ENCODE measurements around the gene SAMD7. TPM values are rescaled to one million over a fixed set of nuclear protein-coding genes. Genes with fewer than 3 reads are reported as not detected.

The SAMD7 gene
- total and polyA plus RNA-seq, 2 donors: not detected

DNA sequence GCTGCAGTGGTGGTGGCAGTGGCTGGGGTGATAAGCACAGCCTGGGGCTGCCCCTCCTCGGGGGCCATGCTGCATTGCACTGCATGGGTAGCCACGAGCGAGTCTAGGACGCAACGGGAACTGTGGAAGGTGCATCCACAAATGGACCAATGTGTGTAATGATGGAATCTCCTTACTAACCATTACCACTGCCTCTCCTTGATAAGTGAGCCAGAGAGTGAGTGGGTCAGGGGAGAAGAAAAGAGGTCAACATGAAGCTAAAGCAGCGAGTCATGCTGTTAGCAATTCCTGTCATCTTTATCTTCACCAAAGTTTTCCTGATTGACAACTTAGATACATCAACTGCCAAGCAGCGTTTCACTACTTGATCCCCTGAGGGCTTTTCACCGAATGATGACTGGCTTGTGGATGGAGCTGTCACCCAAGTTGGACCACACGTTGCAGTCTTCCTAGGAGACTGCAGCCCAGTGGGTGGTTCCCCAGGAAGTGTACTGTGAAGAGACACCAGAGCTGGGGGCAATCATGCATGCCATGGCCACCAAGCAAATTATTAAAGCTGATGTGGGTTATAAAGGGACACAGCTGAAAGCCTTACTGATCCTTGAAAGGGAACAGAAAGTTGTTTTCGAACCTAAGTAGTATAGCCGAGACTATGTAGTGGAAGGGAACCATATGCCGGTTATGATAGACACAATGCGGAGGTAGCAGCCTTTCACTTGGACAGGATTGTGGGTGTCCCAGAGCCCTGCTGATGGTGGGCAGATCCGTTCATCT is 20.6 kb downstream of the SAMD7 start:
- DNase-seq (ENCODE audit: extremely low spot score): no peak
- no peaks in the 10 kb centered on the region for H3K4me1 ChIP-seq (ENCODE audit: insufficient read depth)
- H3K36me3 ChIP-seq (ENCODE audit: insufficient read depth): no peaks in the 10 kb centered on the region
- H3K4me3 ChIP-seq (ENCODE audit: low read depth, low read length): no peak overlapping the region
- no peak overlapping the region for H3K27ac ChIP-seq (ENCODE audit: low read depth)
- 85% methylated on average over 14 of the region's 14 CpGs for WGBS

DNA sequence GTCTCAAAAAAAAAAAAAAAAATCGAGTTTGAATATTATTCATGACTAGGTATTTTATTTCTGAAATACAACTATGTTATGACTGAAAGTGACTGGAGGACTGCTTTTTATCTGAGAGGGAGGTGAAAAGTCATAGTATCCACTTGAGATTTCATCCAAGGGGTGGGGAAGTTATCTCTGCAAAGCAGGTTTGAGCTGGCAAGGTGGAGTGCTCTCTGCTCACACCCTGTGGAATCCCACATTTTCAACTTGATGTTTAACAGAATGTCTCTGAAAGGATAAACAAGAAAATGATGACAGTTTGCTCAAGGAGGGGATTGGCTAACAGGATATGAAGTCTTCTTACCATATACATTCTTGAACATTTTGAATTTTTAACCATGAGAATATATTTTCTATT is 27.9 kb downstream of the SAMD7 start:
- no peak for DNase-seq (ENCODE audit: extremely low spot score)
- H3K27ac ChIP-seq (ENCODE audit: low read depth): no peak overlapping the region
- WGBS: 54% methylated on average over 1 of the region's 1 CpG
- H3K4me3 ChIP-seq (ENCODE audit: low read depth, low read length): no peak overlapping the region
- no peaks in the 10 kb centered on the region for H3K4me1 ChIP-seq (ENCODE audit: insufficient read depth)
- no peaks in the 10 kb centered on the region for H3K36me3 ChIP-seq (ENCODE audit: insufficient read depth)

DNA sequence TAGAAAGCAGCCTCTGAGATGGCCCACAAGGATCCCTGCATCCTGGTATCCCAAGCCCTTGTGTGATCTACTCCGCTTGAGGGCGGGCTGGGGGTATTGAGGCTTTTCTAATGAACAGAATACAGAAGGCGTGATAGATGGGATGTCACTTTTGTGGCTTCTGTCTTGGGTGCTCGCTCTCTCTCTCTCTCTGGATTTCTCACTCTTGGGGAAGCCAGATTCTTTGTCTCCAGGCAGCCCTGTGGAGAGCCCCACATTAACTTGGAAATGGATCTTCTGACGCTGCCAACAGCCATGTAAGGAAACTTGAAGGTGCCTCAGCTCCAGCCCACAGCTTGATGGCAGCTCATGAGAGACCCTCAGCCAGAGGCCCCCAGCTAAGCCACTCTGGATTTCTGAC is 28.4 kb downstream of the SAMD7 start:
- no peak for DNase-seq (ENCODE audit: extremely low spot score)
- Histone ChIP-seq H3K36me3 (ENCODE audit: insufficient read depth) (no peaks in the 10 kb centered on the region), H3K4me1 (ENCODE audit: insufficient read depth) (no peaks in the 10 kb centered on the region), H3K27ac (ENCODE audit: low read depth) (no peak overlapping the region), H3K4me3 (ENCODE audit: low read depth, low read length) (no peak overlapping the region)
- 77% methylated on average over 5 of the region's 5 CpGs for WGBS

DNA sequence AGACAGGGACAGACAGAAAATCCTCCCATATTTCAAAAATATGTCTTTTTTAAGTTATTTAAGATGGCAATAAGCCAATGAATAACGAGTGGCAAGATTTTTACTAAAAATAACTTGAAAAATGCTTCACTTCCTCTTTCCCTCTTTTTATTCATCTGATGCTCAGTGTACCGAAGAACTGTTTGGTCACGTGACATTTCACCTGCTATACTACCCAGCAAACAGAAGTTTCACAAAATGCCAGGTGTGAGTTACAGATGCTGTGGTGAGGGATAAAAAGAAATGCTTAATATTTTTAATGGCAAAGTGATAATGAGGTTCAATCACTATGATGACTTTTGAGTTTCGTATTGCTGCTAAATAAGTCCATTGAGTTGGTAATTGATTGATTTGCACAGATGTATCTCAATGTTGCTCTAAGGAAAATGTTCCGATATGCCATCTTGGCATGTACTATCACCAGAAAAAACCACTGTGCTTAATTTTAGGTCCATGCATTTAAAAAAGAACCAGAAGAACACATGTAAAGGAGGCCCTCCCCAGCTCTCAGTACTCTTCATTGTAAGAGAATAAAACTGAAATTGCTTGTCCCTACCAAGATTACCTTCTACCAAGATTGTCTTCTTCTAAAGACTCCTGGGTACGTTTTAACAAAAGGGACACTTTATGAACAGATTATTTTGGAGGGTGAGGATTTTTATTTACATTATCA is 29.3 kb downstream of the SAMD7 start:
- no peak for DNase-seq (ENCODE audit: extremely low spot score)
- no peak overlapping the region for H3K4me3 ChIP-seq (ENCODE audit: low read depth, low read length)
- H3K4me1 ChIP-seq (ENCODE audit: insufficient read depth): no peaks in the 10 kb centered on the region
- H3K27ac ChIP-seq (ENCODE audit: low read depth): no peak overlapping the region
- 69% methylated on average over 6 of the region's 6 CpGs for WGBS
- H3K36me3 ChIP-seq (ENCODE audit: insufficient read depth): no peaks in the 10 kb centered on the region

DNA sequence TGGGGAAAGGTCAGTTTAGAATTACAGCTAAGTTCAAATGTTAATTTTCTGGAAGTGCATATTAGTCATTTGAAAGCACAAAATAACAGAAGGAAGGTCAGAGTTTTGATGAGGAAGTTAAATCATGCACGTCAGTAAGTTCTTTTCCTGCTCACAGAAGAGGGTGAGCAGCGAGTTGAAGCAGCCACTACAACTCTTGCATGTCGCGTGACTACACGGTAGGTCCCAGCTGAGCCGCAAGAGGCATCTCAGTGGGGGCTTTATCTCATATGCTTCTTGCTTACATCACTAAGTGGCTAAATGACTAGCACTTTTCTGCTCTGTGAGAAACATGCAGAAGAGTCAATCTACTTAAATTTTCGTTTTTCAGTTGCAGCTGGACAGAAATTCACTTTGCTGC is 33.9 kb downstream of the SAMD7 start:
- Histone ChIP-seq H3K4me3 (ENCODE audit: low read depth, low read length) (no peak overlapping the region), H3K36me3 (ENCODE audit: insufficient read depth) (no peaks in the 10 kb centered on the region), H3K4me1 (ENCODE audit: insufficient read depth) (no peaks in the 10 kb centered on the region), H3K27ac (ENCODE audit: low read depth) (no peak overlapping the region)
- DNase-seq (ENCODE audit: extremely low spot score): no peak
- WGBS: 59% methylated on average over 7 of the region's 7 CpGs

DNA sequence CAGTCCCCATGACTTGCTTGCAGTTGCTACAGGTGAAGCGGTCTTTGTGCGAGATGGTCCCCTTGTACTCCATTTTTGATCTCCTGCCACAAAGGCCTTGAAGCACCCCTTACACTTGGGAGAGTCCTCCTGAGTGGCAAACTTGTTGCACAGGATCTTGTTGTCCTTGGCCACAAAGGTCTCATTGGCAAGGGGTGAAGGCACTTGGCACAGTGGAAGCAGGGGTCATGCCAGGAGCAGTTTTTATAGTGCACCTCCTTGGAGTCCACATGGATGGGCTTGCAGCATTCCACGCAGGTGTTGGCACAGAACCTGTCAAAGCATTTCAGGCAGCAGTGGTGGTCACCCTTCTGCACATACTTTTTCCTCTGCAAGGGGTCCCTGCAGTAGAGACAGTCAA is 35.0 kb downstream of the SAMD7 start:
- Histone ChIP-seq H3K4me1 (ENCODE audit: insufficient read depth) (no peaks in the 10 kb centered on the region), H3K36me3 (ENCODE audit: insufficient read depth) (no peaks in the 10 kb centered on the region), H3K4me3 (ENCODE audit: low read depth, low read length) (no peak overlapping the region), H3K27ac (ENCODE audit: low read depth) (no peak overlapping the region)
- no peak for DNase-seq (ENCODE audit: extremely low spot score)
- WGBS: 98% methylated on average over 3 of the region's 3 CpGs

DNA sequence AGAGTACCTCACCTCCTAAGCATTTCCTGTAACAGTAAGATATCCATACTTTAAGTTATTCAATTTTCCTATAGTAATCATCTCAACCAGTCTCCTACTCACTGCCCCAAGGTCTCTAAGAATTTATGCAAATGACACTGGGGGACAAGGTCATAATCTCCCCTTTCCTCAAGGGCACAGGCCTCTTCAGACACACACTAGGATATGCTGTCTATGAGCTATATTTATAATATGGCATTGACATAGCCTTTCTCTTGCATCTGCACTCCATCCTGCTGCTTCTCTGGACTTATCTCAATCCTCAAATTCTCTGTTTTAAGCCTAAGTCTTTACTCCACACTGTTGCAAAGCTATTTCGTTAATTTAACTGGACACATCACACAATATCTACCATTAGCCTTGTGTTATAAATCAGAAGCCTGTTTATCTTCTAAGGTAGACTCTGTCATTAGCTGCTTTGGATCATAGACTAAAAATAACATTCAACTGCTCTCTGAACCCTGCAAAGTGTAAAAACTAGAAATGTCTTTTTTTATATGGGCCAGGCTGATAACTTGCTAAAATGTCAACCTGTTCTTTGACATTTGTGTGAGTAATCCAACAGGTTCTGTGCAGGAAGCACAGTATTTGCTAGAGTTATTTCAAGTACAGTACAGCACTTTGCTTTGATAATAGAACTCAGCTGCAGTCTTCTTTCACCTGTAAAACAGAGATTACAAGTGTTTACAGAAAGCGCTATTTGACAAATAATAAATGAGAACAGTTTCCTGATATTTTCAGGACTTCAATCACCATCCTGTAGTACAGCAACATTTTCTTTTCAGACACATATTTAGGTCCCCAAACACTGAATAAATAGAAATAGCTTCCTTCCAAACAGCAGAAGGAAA is 37.4 kb downstream of the SAMD7 start:
- 46% methylated on average over 2 of the region's 2 CpGs for WGBS
- no peak for DNase-seq (ENCODE audit: extremely low spot score)
- Histone ChIP-seq H3K27ac (ENCODE audit: low read depth) (no peak overlapping the region), H3K36me3 (ENCODE audit: insufficient read depth) (no peaks in the 10 kb centered on the region), H3K4me1 (ENCODE audit: insufficient read depth) (no peaks in the 10 kb centered on the region), H3K4me3 (ENCODE audit: low read depth, low read length) (no peak overlapping the region)

DNA sequence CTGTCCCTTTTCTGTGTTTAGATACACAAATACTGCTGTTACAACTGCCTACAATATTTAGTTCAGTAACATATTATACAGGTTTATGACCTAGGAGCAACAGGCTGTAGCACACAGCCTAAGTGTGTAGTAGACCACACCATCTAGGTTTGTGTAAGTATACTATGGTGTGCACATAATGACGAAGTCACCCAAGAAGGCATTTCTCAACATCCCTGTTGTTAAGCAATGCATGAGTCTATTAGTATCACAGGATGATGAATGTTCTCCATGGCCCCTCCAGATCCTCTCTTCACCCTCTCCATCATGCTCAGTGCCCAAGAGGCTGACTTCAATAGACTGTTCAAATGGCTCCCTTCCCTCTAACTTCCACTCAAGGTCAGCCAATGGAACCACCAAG is 40.7 kb downstream of the SAMD7 start:
- no peak overlapping the region for H3K4me3 ChIP-seq (ENCODE audit: low read depth, low read length)
- H3K4me1 ChIP-seq (ENCODE audit: insufficient read depth): no peaks in the 10 kb centered on the region
- no peaks in the 10 kb centered on the region for H3K36me3 ChIP-seq (ENCODE audit: insufficient read depth)
- no peak overlapping the region for H3K27ac ChIP-seq (ENCODE audit: low read depth)
- no peak for DNase-seq (ENCODE audit: extremely low spot score)
- WGBS: 97% methylated on average over 1 of the region's 1 CpG

DNA sequence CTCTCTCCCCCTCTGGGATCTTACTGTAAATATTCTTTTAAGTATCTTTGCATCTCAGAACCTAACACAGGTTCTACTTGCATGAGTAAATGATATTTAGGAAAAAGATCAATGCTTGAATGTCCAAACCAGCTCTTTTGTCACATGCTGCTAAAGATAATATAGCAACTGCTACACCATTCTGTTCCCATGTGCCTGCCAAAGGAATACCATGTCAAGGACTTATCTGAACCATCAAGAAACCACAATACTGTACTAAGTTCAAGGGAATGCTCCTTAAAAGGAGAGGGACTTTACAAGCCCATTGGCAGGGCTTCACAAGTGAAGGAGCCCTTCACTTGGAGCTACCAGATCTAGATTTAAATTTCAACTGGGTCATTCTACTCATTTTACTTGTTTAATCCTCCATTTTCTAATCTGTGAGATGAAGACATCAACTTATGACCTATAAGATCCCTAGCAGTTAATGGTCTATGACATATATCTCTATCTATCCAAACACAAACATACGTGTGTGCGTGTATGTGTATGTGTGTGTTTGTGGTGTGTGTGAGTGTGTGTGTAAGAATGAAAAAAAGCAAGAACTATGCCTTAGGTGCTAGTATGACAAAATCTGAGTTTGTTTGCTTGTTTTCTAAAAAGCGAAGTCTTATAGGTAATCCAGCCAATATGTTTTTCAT is 42.2 kb downstream of the SAMD7 start:
- Histone ChIP-seq H3K4me3 (ENCODE audit: low read depth, low read length) (no peak overlapping the region), H3K4me1 (ENCODE audit: insufficient read depth) (no peaks in the 10 kb centered on the region), H3K36me3 (ENCODE audit: insufficient read depth) (no peaks in the 10 kb centered on the region), H3K27ac (ENCODE audit: low read depth) (no peak overlapping the region)
- DNase-seq (ENCODE audit: extremely low spot score): no peak
- 82% methylated on average over 3 of the region's 3 CpGs for WGBS

DNA sequence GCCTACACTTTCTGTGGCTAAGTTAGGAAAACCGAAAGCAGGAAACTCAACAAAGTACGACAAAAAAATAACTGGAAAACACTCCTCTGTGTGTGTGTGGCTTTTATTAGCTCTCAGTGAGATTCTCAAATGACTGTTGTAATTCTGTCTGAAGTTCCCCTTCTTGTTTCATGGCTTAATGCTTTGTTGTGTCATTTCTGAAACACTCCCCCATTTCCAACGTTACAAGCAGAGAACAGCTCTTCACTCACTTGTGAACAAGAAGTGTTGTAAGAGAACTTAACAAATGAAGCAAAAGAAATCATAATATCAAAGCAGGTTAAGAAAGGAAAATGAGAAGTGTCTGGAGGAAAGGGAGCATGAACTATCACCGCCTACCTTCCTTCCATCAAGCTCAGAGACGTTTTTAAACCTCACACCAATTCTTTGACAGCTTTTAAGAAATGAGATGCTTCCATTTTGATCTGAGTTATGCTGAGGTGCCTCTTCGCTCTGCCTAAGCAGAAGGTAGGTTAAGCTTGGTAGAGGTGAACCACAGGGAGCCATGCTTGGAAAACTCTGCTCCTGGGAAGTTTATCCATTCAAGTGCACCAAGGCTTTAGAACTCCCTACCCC is 42.9 kb downstream of the SAMD7 start:
- no peak for DNase-seq (ENCODE audit: extremely low spot score)
- 55% methylated on average over 6 of the region's 6 CpGs for WGBS
- Histone ChIP-seq H3K4me3 (ENCODE audit: low read depth, low read length) (no peak overlapping the region), H3K4me1 (ENCODE audit: insufficient read depth) (no peaks in the 10 kb centered on the region), H3K36me3 (ENCODE audit: insufficient read depth) (no peaks in the 10 kb centered on the region), H3K27ac (ENCODE audit: low read depth) (no peak overlapping the region)

DNA sequence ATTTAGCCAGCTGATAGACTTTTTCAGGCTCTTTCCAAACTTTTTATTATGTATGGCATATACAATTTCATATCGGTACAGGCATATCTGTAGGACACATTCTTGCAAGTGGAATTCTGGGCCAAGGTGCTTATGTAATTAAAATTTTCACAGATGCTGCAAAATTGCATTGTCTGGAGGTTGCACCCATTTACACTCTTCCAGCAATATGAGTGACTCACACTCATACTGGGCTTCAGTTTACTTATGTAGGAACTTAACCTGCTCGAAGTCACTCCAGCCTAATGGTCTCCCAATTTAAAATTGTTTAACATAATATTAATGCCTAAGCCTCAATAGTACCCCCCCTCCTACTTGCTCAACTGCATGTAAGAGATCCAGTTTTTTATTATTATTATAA is 44.0 kb downstream of the SAMD7 start:
- H3K27ac ChIP-seq (ENCODE audit: low read depth): no peak overlapping the region
- WGBS: 78% methylated on average over 2 of the region's 2 CpGs

DNA sequence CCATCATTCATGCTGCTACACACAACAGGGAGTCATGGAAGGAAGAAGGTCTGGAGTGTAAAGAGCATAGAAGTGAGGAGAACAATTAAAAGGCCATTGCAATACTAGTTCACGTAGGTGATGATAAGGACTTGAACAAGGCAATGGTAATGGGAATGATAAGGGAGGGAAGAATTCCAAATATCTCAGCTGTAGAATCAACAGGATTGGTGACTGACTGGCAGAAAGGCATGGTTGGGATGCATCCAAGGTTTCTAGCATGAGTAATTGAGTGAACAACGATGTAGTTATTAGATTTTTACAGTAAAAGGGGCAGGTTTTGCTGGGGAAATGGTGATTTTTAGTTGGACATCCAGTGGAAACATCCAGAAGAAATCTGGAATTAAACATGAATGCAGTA is 52.8 kb downstream of the SAMD7 start:
- no peak for DNase-seq (ENCODE audit: extremely low spot score)
- Histone ChIP-seq H3K4me3 (ENCODE audit: low read depth, low read length) (no peak overlapping the region), H3K36me3 (ENCODE audit: insufficient read depth) (no peaks in the 10 kb centered on the region), H3K27ac (ENCODE audit: low read depth) (no peak overlapping the region), H3K4me1 (ENCODE audit: insufficient read depth) (no peaks in the 10 kb centered on the region)
- WGBS: 72% methylated on average over 2 of the region's 2 CpGs

More for the DNA sequence above, 44.0 kb downstream of the SAMD7 start:
- H3K4me3 ChIP-seq (ENCODE audit: low read depth, low read length): no peak overlapping the region
- H3K4me1 ChIP-seq (ENCODE audit: insufficient read depth): no peaks in the 10 kb centered on the region
- no peak for DNase-seq (ENCODE audit: extremely low spot score)
- no peaks in the 10 kb centered on the region for H3K36me3 ChIP-seq (ENCODE audit: insufficient read depth)

Measured in urinary bladder (tissue), 4 donors.